NCI-H2171 treated with DMSO at 0.1 percent for 48 hours (cell line): ENCODE data around the gene ARGLU1.
"Not testable (repeated sequence)": the region's sequence is repeated elsewhere in the genome, so short reads cannot be mapped to it uniquely, and the experiment has no call there.

ENCODE experiments used
- DNase-seq: peaks from one replicate; lab custom pipeline; 2025; lab: John Stamatoyannopoulos, UW

ARGLU1 gene

GRCh38 chr13:106567474-106568298 lies at the start of gene ARGLU1:
ARGLU1 (minus strand) TSS chr13:106568137; CDS start chr13:106567919, 218 bp downstream.
- peak; percentile 90 for DNase-seq

GRCh38 chr13:106617561-106617960 lies 49.6 kb upstream of the ARGLU1 start:
- DNase-seq: no peak

GRCh38 chr13:106616729-106617128 lies 48.8 kb upstream of the ARGLU1 start:
- DNase-seq: no peak

- DNase-seq: no peak
Observed at GRCh38 chr13:106614874-106615273, 46.9 kb upstream of the ARGLU1 start.

GRCh38 chr13:106612688-106613087 lies 44.8 kb upstream of the ARGLU1 start:
- no peak for DNase-seq

GRCh38 chr13:106610486-106610885 lies 42.5 kb upstream of the ARGLU1 start:
- DNase-seq: no peak

GRCh38 chr13:106609116-106609515 lies 41.2 kb upstream of the ARGLU1 start:
- DNase-seq: peak; percentile 28

GRCh38 chr13:106603546-106603945 lies 35.6 kb upstream of the ARGLU1 start:
- no peak for DNase-seq

GRCh38 chr13:106602178-106602577 lies 34.2 kb upstream of the ARGLU1 start:
- DNase-seq: peak; percentile 44

- no peak for DNase-seq
Observed at GRCh38 chr13:106601489-106601888, 33.6 kb upstream of the ARGLU1 start.

- DNase-seq: not testable (repeated sequence)
Observed at GRCh38 chr13:106600798-106601135, 32.8 kb upstream of the ARGLU1 start.

GRCh38 chr13:106599875-106600797 lies 32.2 kb upstream of the ARGLU1 start:
- DNase-seq: no peak

- DNase-seq: no peak
Observed at GRCh38 chr13:106597749-106598395, 29.9 kb upstream of the ARGLU1 start.

GRCh38 chr13:106597186-106597585 lies 29.2 kb upstream of the ARGLU1 start:
- DNase-seq: no peak

- DNase-seq: no peak
Observed at GRCh38 chr13:106596275-106596937, 28.5 kb upstream of the ARGLU1 start.

- no peak for DNase-seq
Observed at GRCh38 chr13:106595625-106596024, 27.7 kb upstream of the ARGLU1 start.

- DNase-seq: no peak
Observed at GRCh38 chr13:106594980-106595379, 27.0 kb upstream of the ARGLU1 start.

GRCh38 chr13:106593132-106593531 lies 25.2 kb upstream of the ARGLU1 start:
- no peak for DNase-seq

- no peak for DNase-seq
Observed at GRCh38 chr13:106591299-106591698, 23.4 kb upstream of the ARGLU1 start.

GRCh38 chr13:106589716-106590115 lies 21.8 kb upstream of the ARGLU1 start:
- no peak for DNase-seq

- no peak for DNase-seq
Observed at GRCh38 chr13:106588367-106588766, 20.4 kb upstream of the ARGLU1 start.

GRCh38 chr13:106587787-106588186 lies 19.9 kb upstream of the ARGLU1 start:
- no peak for DNase-seq
